ENCODE data around the gene NAALADL2.

DNA sequence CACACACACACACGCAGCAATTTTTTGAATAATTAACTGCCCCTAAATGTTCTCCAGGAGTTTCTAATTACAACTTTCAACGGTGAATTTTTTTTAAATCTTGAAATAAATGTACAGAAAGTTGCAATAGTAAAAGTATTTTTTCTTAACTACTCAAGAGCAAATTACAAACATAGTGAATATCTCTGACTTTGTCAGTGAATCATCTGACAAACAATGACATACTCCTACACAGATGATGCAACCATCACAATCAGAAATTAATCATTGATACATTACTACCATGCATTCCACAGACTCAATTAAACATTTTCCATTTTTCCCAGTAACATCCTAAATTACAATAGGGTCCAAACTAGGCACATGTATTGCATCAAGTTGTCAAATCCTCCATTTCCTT is 597.3 kb downstream of the NAALADL2 start:
- TF ChIP-seq ZNF274 (CRISPR knock-in tag; IDR thresholded peaks at IDR 0.05) (no peak), ZNF589 (CRISPR knock-in tag; conservative IDR thresholded peaks at IDR 0.05) (no peak), RNF2 (conservative IDR thresholded peaks at IDR 0.05; ENCODE audit: low read depth) (no peak)
